ENCODE results near the gene TMPRSS2. TPM values are rescaled to one million over a fixed set of nuclear protein-coding genes. Genes with fewer than 3 reads are reported as not detected.
"Not testable (repeated sequence)": the region's sequence is repeated elsewhere in the genome, so short reads cannot be mapped to it uniquely, and the experiment has no call there.

Gene TMPRSS2
- total RNA-seq, 1 donor from 2014 or later = not detected

DNA sequence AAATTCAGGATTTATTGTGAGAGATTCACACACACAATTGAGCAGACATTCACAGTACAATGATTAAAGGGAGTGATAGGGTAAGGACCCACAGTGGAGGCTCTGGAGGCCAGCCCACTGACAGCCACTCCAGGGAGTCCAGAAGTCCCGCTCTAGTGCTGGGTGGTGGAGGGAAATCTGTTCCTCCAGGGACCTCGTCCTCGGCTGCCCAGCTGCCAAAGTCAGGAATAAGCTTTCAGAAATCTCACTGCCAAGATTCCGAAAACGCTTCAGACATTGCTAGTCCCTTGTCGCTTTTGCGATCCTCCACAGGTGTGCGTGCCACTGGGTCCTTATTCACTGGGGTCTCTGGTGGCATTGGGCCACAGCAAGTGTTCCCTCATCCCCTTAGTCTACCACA is 79.6 kb downstream of the TMPRSS2 start:
- no peak for DNase-seq (ENCODE audit: low read depth in 2 of 2)

DNA sequence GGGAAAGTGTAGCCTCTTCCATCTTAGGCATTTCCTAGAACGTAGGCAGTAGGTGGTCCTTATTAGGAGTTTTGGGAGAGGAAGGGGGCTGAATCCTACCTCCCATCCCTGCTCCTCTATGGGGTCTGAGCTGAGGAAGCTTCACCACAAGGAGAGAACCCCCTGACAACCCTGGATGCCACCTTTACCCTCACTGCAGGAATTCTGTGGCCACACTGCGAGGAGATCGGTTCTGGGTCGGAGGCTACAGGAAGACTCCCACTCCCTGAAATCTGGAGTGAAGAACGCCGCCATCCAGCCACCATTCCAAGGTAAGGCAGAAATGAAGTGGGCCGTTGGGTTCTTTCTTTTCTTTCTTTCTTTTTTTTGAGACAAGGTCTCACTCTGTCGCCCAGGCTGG is 80.4 kb downstream of the TMPRSS2 start:
- no peak for DNase-seq (ENCODE audit: low read depth in 2 of 2)

GRCh38 chr21:41426676-41427404 is 81.1 kb downstream of the TMPRSS2 start:
- DNase-seq (ENCODE audit: low read depth in 2 of 2) = no peak

GRCh38 chr21:41425954-41426675 is 81.8 kb downstream of the TMPRSS2 start, which contains the start of gene MX1:
MX1 (plus strand) TSS chr21:41426239; CDS start chr21:41432071, 5,832 bp downstream.
- DNase-seq (ENCODE audit: low read depth in 2 of 2) = peak; percentile 52 to 73

DNA sequence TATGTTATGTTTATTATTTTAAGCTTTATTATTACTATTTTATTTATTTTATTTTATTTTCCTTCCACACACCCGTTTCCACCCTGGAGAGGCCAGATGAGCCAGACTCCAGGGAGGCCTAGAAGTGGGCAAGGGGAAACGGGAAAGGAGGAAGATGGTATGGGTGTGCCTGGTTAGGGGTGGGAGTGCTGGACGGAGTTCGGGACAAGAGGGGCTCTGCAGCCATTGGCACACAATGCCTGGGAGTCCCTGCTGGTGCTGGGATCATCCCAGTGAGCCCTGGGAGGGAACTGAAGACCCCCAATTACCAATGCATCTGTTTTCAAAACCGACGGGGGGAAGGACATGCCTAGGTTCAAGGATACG is 82.4 kb downstream of the TMPRSS2 start:
- DNase-seq (ENCODE audit: low read depth in 2 of 2) = no peak

DNA sequence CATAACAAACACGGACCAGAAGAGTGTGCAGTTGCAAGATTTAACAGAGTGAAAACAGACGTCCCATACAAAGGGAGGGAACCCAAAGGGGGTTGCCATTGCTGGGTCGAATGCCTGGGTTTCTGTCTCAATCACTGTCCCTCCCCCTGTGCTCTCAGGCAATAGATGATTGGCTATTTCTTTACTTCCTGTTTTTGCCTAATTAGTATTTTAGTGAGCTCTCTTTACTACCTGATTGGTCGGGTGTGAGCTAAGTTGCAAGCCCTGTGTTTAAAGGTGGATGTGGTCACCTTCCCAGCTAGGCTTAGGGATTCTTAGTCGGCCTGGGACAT is 84.7 kb downstream of the TMPRSS2 start:
- not testable (repeated sequence) for DNase-seq (ENCODE audit: low read depth in 2 of 2)

DNA sequence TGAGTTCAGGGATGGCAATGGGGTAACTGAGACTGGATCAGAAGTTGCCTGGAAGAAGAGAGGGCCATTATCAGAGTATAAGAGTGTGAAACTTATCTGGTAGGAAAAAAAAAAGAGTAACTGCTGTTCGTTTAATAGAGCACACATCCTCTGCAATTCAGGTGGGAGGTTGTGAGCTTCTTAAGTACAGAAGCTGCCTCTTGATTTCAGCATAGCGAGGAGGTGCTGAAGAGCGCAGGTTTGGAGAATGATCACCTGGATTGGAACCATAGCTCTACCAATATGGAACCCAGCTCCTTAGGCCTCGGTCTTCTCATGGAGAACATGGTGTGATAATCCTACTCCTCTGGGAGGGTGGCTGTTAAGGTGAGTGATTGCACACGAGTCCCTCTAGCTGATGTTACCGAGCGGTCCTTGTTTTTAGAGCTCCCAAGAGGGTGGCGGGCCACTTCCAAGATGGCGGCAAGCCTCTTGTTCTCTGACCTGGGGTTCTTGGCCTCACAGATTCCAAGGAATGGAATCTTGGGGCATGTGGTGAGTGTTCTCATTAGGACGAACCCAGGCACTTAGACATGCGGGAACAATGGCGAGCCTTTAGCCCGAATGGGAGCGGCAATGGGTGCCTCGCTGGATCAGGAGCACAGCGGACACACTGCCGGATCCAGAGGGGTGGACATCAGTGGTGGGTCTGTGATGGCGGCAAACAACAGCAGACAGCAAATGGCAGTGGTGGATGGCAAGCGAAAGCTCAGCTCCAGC is 85.2 kb downstream of the TMPRSS2 start:
- no peak for DNase-seq (ENCODE audit: low read depth in 2 of 2)

DNA sequence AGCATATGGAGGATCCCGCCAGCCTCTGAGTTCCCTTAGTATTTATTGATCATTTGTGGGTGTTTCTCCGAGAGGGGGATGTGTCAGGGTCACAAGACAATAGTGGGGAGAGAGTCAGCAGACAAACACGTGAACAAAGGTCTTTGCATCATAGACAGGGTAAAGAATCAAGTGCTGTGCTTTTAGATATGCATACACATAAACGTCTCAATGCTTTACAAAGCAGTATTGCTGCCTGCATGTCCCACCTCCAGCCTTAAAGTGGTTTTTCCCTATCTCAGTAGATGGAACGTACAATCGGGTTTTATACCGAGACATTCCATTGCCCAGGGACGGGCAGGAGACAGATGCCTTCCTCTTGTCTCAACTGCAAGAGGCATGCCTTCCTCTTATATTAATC is 87.0 kb downstream of the TMPRSS2 start:
- DNase-seq (ENCODE audit: low read depth in 2 of 2) = not testable (repeated sequence)

DNA sequence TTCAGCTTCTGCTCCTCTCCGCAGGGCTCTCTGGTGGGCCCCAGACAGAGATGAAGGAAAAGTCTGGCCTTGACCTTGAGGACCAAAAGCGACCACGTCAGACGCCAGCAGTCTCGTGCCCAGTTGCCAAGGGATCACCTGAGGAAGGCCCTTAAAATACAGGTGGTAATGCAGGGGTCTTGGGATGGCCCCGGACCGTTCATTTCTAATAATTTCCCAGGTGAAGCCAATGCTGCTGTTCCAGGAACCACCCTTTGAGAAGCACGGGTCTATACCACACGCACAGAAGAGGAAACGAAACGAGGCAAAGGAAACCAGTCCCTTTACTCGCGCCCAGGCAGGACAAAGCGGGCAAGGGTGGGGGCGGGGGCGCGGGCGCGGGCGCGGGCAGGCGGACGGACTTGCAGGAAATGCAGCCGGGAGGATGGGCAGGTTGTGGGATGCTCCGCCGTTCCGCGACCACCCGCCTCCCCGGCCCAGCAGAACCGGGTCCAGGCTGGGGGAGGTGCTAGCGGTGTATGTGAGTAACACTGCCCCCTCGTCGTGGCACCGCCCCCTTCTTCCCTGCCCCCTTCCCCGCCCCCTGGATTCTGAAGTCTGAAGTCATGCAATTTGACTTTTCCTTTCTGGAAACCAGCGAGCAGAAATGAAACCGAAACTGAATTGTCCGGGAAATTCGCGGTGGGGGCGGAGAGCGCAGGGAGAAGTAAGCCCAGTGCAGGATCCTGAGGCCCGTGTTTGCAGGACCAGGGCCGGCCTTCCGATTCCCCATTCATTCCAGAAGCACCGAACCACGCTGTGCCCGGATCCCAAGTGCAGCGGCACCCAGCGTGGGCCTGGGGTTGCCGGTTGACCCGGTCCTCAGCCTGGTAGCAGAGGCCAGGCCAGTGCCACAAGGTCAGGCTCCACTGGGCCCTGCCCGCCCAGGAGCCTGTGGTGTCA is 87.8 kb downstream of the TMPRSS2 start:
- peak; percentile 84 to 89 for DNase-seq (ENCODE audit: low read depth in 2 of 2)

DNA sequence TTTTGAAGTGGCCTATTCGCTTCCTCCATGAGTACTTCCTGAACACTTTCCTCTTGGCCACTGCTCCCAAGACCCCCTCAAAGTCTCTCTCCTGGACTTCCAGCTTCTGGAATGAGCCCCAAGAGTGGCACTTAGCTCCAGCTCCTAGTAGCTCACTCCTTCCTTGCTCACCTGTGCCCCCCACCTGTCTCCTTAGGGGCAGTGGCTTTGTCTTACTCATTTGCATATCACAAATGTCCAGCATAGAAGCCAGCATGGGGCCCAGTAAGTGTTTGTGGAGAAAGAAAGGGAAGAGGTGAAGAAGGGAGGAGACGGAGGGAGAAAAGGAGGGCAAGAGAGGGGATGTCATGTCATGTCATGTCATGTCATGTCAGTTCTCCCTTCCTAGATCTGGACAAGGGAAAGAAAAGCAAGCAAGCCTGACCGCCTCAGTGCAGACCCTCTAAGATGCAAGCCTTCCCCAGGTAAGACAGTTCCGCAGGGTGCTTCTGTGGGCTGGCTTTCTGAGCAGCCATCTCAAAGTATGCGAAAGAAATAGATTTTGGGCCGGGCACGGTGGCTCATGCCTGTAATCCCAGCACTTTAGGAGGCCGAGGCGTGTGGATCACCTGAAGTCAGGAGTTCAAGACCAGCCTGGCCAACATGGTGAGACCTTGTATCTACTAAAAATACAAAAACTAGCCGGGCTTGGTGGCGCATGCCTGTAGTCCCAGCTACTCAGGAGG is 88.8 kb downstream of the TMPRSS2 start:
- DNase-seq (ENCODE audit: low read depth in 2 of 2) = no peak

DNA sequence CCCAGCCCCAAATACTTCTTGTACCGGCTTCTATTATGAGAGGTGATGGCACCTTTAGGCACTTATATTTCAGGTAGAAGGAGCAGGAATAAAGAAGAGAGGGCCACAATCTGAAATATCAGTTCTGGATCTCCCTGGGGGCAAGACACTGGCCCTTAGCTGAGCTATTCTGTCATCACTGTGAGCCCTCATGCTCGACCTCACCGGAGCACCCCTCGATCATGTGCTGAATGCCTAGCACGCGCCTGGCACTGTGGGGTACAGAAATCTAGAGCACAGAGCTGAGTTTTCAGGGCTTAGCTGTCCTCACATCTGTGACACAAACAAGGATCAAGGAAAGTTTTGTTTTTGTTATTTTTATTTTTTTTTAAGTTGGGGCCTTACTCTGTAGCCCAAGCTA is 89.6 kb downstream of the TMPRSS2 start:
- no peak for DNase-seq (ENCODE audit: low read depth in 2 of 2)

- DNase-seq (ENCODE audit: low read depth in 2 of 2) = not testable (repeated sequence)
These were observed 90.5 kb downstream of the TMPRSS2 start for GRCh38 chr21:41417505-41417904.

Other genes starting within 250 kb of the TMPRSS2 start
- not detected in 2 replicates for gene FAM3B, start 191.4 kb downstream of the TMPRSS2 start, total RNA-seq
- under 0.01 and 0.40 TPM in 2 replicates for gene MX2, start 146.1 kb downstream of the TMPRSS2 start, total RNA-seq
- gene MX1, start 81.9 kb downstream of the TMPRSS2 start, total RNA-seq = 0.99 and 4.1 TPM in 2 replicates

Data from lung microvascular endothelial cell (primary cell).